ENCODE data around the gene BRIP1. TPM values are rescaled to one million over a fixed set of nuclear protein-coding genes. Genes with fewer than 3 reads are reported as not detected.

The BRIP1 gene
- total RNA-seq, 1 donor from 2014 or later = 66.4 TPM

GRCh38 chr17:61836266-61837174 lies 26.8 kb downstream of the BRIP1 start:
- Mint-ChIP-seq H3K27ac (no peak overlapping the region), H3K36me3 (peaks cover 8% of the 10 kb centered on the region), H3K4me3 (no peak overlapping the region), H3K27me3 (ENCODE audit: insufficient read depth, low read depth) (no peaks in the 10 kb centered on the region), H3K4me1 (no peaks in the 10 kb centered on the region), H3K9me3 (no peaks in the 10 kb centered on the region)
- Histone ChIP-seq H3K27me3 (no peaks in the 10 kb centered on the region), H3F3A (ENCODE audit: low read depth) (no peaks in the 10 kb centered on the region), H3K4me3 (no peak overlapping the region), H2AFZ (replicated peaks) (no peak overlapping the region), H3K4me1 (no peaks in the 10 kb centered on the region), H3K79me2 (ENCODE audit: low read depth) (no peaks in the 10 kb centered on the region), H3K4me2 (no peak overlapping the region), H3K27ac (no peak overlapping the region), H3K9ac (no peak overlapping the region), H3K9me3 (ENCODE audit: low read depth) (no peaks in the 10 kb centered on the region), H4K20me1 (ENCODE audit: low read depth) (peaks cover 11% of the 10 kb centered on the region), H3K36me3 (peaks cover 4% of the 10 kb centered on the region)
- no peak for DNase-seq (ENCODE audit: low spot score)
- TF ChIP-seq EZH2phosphoT487 (IDR thresholded peaks at IDR 0.05) (no peak), EZH2 (IDR thresholded peaks at IDR 0.05) (no peak), CTCF (IDR thresholded peaks at IDR 0.05) (no peak)

- H3K27me3 Mint-ChIP-seq (ENCODE audit: insufficient read depth, low read depth) = no peaks in the 10 kb centered on the region
- no peaks in the 10 kb centered on the region for H3K9me3 Mint-ChIP-seq
- TF ChIP-seq CTCF (IDR thresholded peaks at IDR 0.05) (no peak), EZH2 (IDR thresholded peaks at IDR 0.05) (no peak), EZH2phosphoT487 (IDR thresholded peaks at IDR 0.05) (no peak)
- Histone ChIP-seq H3K4me2 (no peak overlapping the region), H3K4me1 (no peaks in the 10 kb centered on the region), H3K36me3 (peaks cover 8% of the 10 kb centered on the region), H3K27me3 (no peaks in the 10 kb centered on the region), H2AFZ (replicated peaks) (no peak overlapping the region), H3F3A (ENCODE audit: low read depth) (no peaks in the 10 kb centered on the region), H3K9me3 (ENCODE audit: low read depth) (no peaks in the 10 kb centered on the region), H3K4me3 (no peak overlapping the region), H3K79me2 (ENCODE audit: low read depth) (no peaks in the 10 kb centered on the region), H3K9ac (no peak overlapping the region), H3K27ac (no peak overlapping the region), H4K20me1 (ENCODE audit: low read depth) (peaks cover 5% of the 10 kb centered on the region)
- no peak overlapping the region for H3K27ac Mint-ChIP-seq
- H3K4me3 Mint-ChIP-seq = no peak overlapping the region
- H3K36me3 Mint-ChIP-seq = peaks cover under 1% of the 10 kb centered on the region
- H3K4me1 Mint-ChIP-seq = no peaks in the 10 kb centered on the region
- DNase-seq (ENCODE audit: low spot score) = no peak
Measured at GRCh38 chr17:61835606-61836005, 27.7 kb downstream of the BRIP1 start.

- DNase-seq (ENCODE audit: low spot score) = no peak
- H3K36me3 ChIP-seq = peaks cover 8% of the 10 kb centered on the region
- H3K27ac ChIP-seq = no peak overlapping the region
- H3K4me1 ChIP-seq = no peaks in the 10 kb centered on the region
- Mint-ChIP-seq H3K4me1 (no peaks in the 10 kb centered on the region), H3K27ac (no peak overlapping the region), H3K36me3 (peaks cover 5% of the 10 kb centered on the region), H3K9me3 (no peaks in the 10 kb centered on the region), H3K27me3 (ENCODE audit: insufficient read depth, low read depth) (no peaks in the 10 kb centered on the region), H3K4me3 (no peak overlapping the region)
- H3K9me3 ChIP-seq (ENCODE audit: low read depth) = no peaks in the 10 kb centered on the region
- no peak for TF ChIP-seq CTCF (IDR thresholded peaks at IDR 0.05)
- TF ChIP-seq EZH2phosphoT487 (IDR thresholded peaks at IDR 0.05) = no peak
- TF ChIP-seq EZH2 (IDR thresholded peaks at IDR 0.05) = no peak
- no peak overlapping the region for H3K4me2 ChIP-seq
- H3K9ac ChIP-seq = no peak overlapping the region
- H2AFZ ChIP-seq (replicated peaks) = no peak overlapping the region
- H3K27me3 ChIP-seq = no peaks in the 10 kb centered on the region
- no peaks in the 10 kb centered on the region for H3F3A ChIP-seq (ENCODE audit: low read depth)
- no peak overlapping the region for H3K4me3 ChIP-seq
- no peaks in the 10 kb centered on the region for H3K79me2 ChIP-seq (ENCODE audit: low read depth)
- peaks cover 3% of the 10 kb centered on the region for H4K20me1 ChIP-seq (ENCODE audit: low read depth)
Measured at GRCh38 chr17:61834610-61835009, 28.7 kb downstream of the BRIP1 start.
